Karpas-422 (cell line): ENCODE data around the gene SCLT1. TPM values are rescaled to one million over a fixed set of nuclear protein-coding genes. Genes with fewer than 3 reads are reported as not detected.

Experiments
- DNase-seq: peaks from one replicate; pipeline ENCODE4 v3.0.0-alpha.2; 2015
- H2AFZ ChIP-seq: fragments of 200-600 bp; sonication (generic); 2 replicates; pipeline ENCODE4 v1.6.1; 2014; ENCODE audit warnings: antibody characterized with exemption, low read length, mixed read lengths
- H3K27ac ChIP-seq: fragments of 200-600 bp; sonication (generic); 2 replicates; pipeline ENCODE4 v1.5.1; 2014; ENCODE audit warnings: mild to moderate bottlenecking, low read length, moderate library complexity
- H3K27me3 ChIP-seq: fragments of 200-600 bp; sonication (generic); 2 replicates; pipeline ENCODE4 v1.6.1; 2014; ENCODE audit warnings: low read length, mixed read lengths
- H3K36me3 ChIP-seq: fragments of 200-600 bp; sonication (generic); 2 replicates; pipeline ENCODE4 v1.6.1; 2014; ENCODE audit warnings: low read length, mixed read lengths; ENCODE audit not compliant: insufficient read depth
- H3K4me1 ChIP-seq: fragments of 200-600 bp; sonication (generic); 2 replicates; pipeline ENCODE4 v1.6.1; 2014; ENCODE audit warnings: mild to moderate bottlenecking, low read length, mixed read lengths
- H3K4me2 ChIP-seq: fragments of 200-600 bp; sonication (generic); 2 replicates; pipeline ENCODE4 v1.6.1; 2014; ENCODE audit warnings: low read length, low read depth, mild to moderate bottlenecking; ENCODE audit not compliant: poor library complexity, severe bottlenecking
- H3K4me3 ChIP-seq: fragments of 200-600 bp; sonication (generic); 2 replicates; pipeline ENCODE4 v1.5.1; 2014; ENCODE audit warnings: mild to moderate bottlenecking, antibody characterized with exemption, low read length, mixed read lengths
- H3K79me2 ChIP-seq: fragments of 200-600 bp; sonication (generic); 2 replicates; pipeline ENCODE4 v1.6.1; 2014; ENCODE audit warnings: mild to moderate bottlenecking, low read length, mixed read lengths
- H3K9ac ChIP-seq: fragments of 200-600 bp; sonication (generic); 2 replicates; pipeline ENCODE4 v1.6.0; 2014; ENCODE audit warnings: low read length
- H3K9me2 ChIP-seq: fragments of 200-600 bp; sonication (generic), shearing (Covaris generic); replicated peaks from 2 replicates; pipeline ENCODE4 v1.6.0; 2014; ENCODE audit warnings: mild to moderate bottlenecking, low read length, moderate library complexity; ENCODE audit not compliant: insufficient read depth
- H3K9me3 ChIP-seq: fragments of 300-700, 200-600 bp; sonication (generic); 2 replicates; pipeline ENCODE4 v1.6.1; 2014; ENCODE audit warnings: low read length, mixed read lengths
- H4K20me1 ChIP-seq: fragments of 200-600 bp; sonication (generic); 2 replicates; pipeline ENCODE4 v1.6.1; 2014; ENCODE audit warnings: mild to moderate bottlenecking, antibody characterized with exemption, low read length, low read depth; ENCODE audit not compliant: insufficient read depth
- total RNA-seq: library from RNA; depleted of rRNA; stranded (reverse); fragments of >200 nt; shearing (Covaris generic); gene quantifications from 2 replicates; pipeline ENCODE4 v1.2.3, GENCODE V29; 2014; ENCODE audit warnings: low replicate concordance

The SCLT1 gene
- total RNA-seq, 1 experiment from 2014 or later, result 79.9 TPM

DNA sequence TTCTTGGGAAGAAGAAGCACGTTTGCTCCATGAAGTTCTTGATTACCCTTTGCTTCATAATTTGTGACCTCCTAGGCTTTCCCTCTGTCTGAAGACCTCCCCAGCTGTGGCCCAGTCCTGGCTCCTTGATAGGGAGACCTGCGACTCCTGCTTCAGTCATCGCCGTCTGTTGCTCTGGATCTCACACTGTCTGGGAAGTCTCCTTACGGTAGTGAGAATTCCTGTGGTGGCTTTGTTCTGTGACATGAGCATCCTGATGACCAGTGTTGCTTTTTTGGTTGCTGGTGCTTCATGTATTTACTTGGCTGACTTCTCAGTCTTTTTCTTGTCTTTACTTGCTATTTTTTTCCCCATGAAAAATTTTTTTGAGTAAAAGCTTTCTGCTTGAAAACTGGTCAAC, 239.6 kb downstream of the SCLT1 start:
- peaks cover 85% of the 10 kb centered on the region for H3K36me3 ChIP-seq
- H3K27me3 ChIP-seq, result no peaks in the 10 kb centered on the region
- H4K20me1 ChIP-seq, result peaks cover 20% of the 10 kb centered on the region
- H3K27ac ChIP-seq, result no peak overlapping the region
- no peak for DNase-seq
- H3K4me1 ChIP-seq, result peaks cover 32% of the 10 kb centered on the region
- no peak overlapping the region for H3K4me3 ChIP-seq
- no peaks in the 10 kb centered on the region for H3K9me2 ChIP-seq
- no peak overlapping the region for H2AFZ ChIP-seq
- peaks cover 80% of the 10 kb centered on the region for H3K79me2 ChIP-seq
- no peak overlapping the region for H3K4me2 ChIP-seq
- no peaks in the 10 kb centered on the region for H3K9me3 ChIP-seq
- H3K9ac ChIP-seq, result no peak overlapping the region

GRCh38 chr4:128850252-128850651, 243.1 kb downstream of the SCLT1 start:
- Histone ChIP-seq H3K4me3 (no peak overlapping the region), H3K27me3 (no peaks in the 10 kb centered on the region), H3K9me3 (no peaks in the 10 kb centered on the region), H3K4me2 (no peak overlapping the region), H2AFZ (no peak overlapping the region), H3K36me3 (peaks cover 80% of the 10 kb centered on the region), H3K9me2 (no peaks in the 10 kb centered on the region), H3K27ac (no peak overlapping the region), H3K9ac (no peak overlapping the region), H3K4me1 (peaks cover 16% of the 10 kb centered on the region), H4K20me1 (peaks cover 18% of the 10 kb centered on the region), H3K79me2 (peaks cover 85% of the 10 kb centered on the region)
- no peak for DNase-seq

DNA sequence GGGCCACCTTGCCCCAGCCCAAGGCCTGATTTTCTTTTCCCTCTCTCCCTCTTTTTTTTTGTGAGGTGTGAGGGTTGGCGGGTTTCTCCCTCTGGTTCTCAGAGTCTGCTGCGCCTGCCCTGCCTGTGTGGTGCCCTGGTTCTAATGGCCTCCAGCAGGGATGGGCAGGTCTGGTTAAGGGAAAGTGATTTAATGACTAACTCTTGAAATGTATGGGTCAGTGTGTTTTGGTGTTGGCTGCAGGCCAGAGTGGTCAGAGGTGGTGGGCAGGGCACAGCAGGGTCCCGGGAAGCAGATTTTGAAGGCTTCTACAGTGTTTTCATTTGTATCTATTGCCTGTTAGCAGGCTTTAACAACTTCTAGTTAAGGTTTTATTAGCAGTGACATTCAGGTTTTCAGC, 244.9 kb downstream of the SCLT1 start:
- H3K4me1 ChIP-seq, result no peaks in the 10 kb centered on the region
- no peak overlapping the region for H3K27ac ChIP-seq
- H3K9me3 ChIP-seq, result no peaks in the 10 kb centered on the region
- H4K20me1 ChIP-seq, result peaks cover 30% of the 10 kb centered on the region
- peaks cover 85% of the 10 kb centered on the region for H3K79me2 ChIP-seq
- no peak overlapping the region for H2AFZ ChIP-seq
- no peaks in the 10 kb centered on the region for H3K27me3 ChIP-seq
- no peak overlapping the region for H3K4me3 ChIP-seq
- DNase-seq, result no peak
- no peaks in the 10 kb centered on the region for H3K9me2 ChIP-seq
- H3K36me3 ChIP-seq, result peaks cover 84% of the 10 kb centered on the region
- H3K9ac ChIP-seq, result no peak overlapping the region
- H3K4me2 ChIP-seq, result no peak overlapping the region

DNA sequence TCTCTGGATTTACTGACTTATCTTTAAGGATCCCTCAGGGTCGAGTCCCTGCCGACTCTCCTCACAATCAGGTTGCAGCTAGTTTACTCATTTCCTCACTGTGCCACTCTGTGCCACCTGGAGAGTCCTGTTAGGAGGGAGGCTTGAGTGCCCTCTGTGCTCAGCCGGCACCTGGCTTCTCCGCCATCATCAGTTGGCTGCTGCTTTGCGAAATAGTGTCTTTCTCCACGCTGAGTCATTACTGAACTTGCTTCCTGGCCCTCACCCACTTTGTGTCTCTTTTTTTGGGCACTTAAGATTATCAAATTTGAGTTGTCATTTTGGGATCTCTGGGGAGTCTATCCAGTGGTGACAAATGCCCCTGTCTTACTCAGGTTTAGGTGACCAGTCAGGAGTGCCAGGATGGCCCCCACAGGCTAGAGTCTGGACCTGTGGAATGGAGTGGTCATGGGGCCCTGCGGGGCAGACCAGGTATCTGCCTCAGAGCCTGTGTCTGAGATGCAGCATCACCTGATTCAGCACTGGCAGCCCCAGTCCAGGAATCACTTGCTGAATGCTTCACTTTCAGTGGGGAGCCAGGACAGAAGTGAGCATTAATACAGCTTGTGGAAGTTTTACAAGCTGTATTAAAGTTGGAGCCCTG, 246.1 kb downstream of the SCLT1 start:
- no peak overlapping the region for H3K9ac ChIP-seq
- DNase-seq, result no peak
- no peaks in the 10 kb centered on the region for H3K9me3 ChIP-seq
- H3K4me2 ChIP-seq, result no peak overlapping the region
- H4K20me1 ChIP-seq, result peaks cover 41% of the 10 kb centered on the region
- no peaks in the 10 kb centered on the region for H3K4me1 ChIP-seq
- H3K79me2 ChIP-seq, result peaks cover 87% of the 10 kb centered on the region
- H3K27ac ChIP-seq, result no peak overlapping the region
- no peaks in the 10 kb centered on the region for H3K27me3 ChIP-seq
- H3K9me2 ChIP-seq, result no peaks in the 10 kb centered on the region
- peaks cover 83% of the 10 kb centered on the region for H3K36me3 ChIP-seq
- H3K4me3 ChIP-seq, result no peak overlapping the region
- H2AFZ ChIP-seq, result no peak overlapping the region

DNA sequence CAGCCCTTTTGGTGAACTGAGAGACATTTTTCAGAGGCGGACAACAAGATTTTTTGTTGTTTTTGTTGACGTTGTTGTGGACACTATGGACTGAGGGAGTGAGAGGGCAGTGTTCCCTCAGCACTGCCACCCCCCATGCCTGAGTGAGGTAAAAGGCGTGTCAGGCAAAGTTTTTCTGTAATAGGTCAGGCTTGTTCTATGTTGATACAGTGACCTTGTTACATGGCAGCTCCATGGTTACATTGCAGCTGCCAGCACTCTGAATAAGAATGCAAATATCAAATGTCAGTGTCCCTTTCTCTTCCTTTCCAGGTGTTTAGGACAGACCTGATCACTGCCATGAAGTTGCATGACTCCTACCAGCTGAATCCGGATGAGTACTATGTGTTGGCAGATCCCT, 247.3 kb downstream of the SCLT1 start:
- H3K4me2 ChIP-seq, result no peak overlapping the region
- no peak overlapping the region for H2AFZ ChIP-seq
- H3K27ac ChIP-seq, result no peak overlapping the region
- DNase-seq, result no peak
- peaks cover 82% of the 10 kb centered on the region for H3K36me3 ChIP-seq
- no peaks in the 10 kb centered on the region for H3K9me3 ChIP-seq
- H3K4me1 ChIP-seq, result no peaks in the 10 kb centered on the region
- no peak overlapping the region for H3K4me3 ChIP-seq
- H3K9ac ChIP-seq, result no peak overlapping the region
- H4K20me1 ChIP-seq, result peaks cover 41% of the 10 kb centered on the region
- no peaks in the 10 kb centered on the region for H3K9me2 ChIP-seq
- no peaks in the 10 kb centered on the region for H3K27me3 ChIP-seq
- H3K79me2 ChIP-seq, result peaks cover 92% of the 10 kb centered on the region

DNA sequence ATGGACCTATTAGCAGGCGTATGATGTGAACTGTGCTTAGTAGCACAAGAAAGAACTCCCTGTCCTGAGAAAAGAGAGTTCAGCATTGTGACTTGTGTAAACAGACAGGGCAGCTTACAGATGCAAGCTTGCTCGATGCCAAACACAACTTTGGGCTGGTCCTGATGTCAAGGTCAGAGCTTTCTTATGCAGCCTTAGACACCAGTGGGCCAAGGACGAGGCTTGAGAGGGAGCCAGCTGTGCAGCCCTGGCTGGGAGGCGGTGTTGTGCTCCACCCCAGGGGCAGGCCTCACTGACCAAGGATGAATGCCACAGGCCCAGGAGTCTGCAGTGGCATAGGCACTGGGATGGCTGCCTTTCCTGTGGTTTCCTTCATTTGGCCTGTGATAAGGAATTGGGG, 248.4 kb downstream of the SCLT1 start:
- Histone ChIP-seq H3K27me3 (no peaks in the 10 kb centered on the region), H3K9ac (no peak overlapping the region), H3K9me2 (no peaks in the 10 kb centered on the region), H3K79me2 (peaks cover 94% of the 10 kb centered on the region), H3K9me3 (no peaks in the 10 kb centered on the region), H3K4me1 (no peaks in the 10 kb centered on the region), H4K20me1 (peaks cover 40% of the 10 kb centered on the region), H3K4me3 (no peak overlapping the region), H3K4me2 (no peak overlapping the region), H3K36me3 (peaks cover 83% of the 10 kb centered on the region), H3K27ac (no peak overlapping the region), H2AFZ (no peak overlapping the region)
- DNase-seq, result no peak

- no peak overlapping the region for H2AFZ ChIP-seq
- no peak overlapping the region for H3K27ac ChIP-seq
- DNase-seq, result no peak
- no peak overlapping the region for H3K9ac ChIP-seq
- no peak overlapping the region for H3K4me3 ChIP-seq
- peaks cover 40% of the 10 kb centered on the region for H4K20me1 ChIP-seq
- H3K27me3 ChIP-seq, result no peaks in the 10 kb centered on the region
- H3K4me1 ChIP-seq, result peaks cover 32% of the 10 kb centered on the region
- no peak overlapping the region for H3K4me2 ChIP-seq
- H3K9me2 ChIP-seq, result no peaks in the 10 kb centered on the region
- peaks cover 86% of the 10 kb centered on the region for H3K36me3 ChIP-seq
- H3K9me3 ChIP-seq, result no peaks in the 10 kb centered on the region
- H3K79me2 ChIP-seq, result peaks cover 100% of the 10 kb centered on the region
Measured at GRCh38 chr4:128841402-128841801, 251.9 kb downstream of the SCLT1 start.

- H4K20me1 ChIP-seq, result peaks cover 41% of the 10 kb centered on the region
- DNase-seq, result no peak
- H3K27ac ChIP-seq, result no peak overlapping the region
- H3K4me3 ChIP-seq, result no peak overlapping the region
- peaks cover 80% of the 10 kb centered on the region; the same call in 1 of the 2 replicates for H3K36me3 ChIP-seq
- no peak overlapping the region for H3K9ac ChIP-seq
- H3K9me3 ChIP-seq, result no peaks in the 10 kb centered on the region
- peaks cover 99% of the 10 kb centered on the region for H3K79me2 ChIP-seq
- no peak overlapping the region for H3K4me2 ChIP-seq
- no peaks in the 10 kb centered on the region for H3K9me2 ChIP-seq
- no peaks in the 10 kb centered on the region for H3K27me3 ChIP-seq
- H2AFZ ChIP-seq, result no peak overlapping the region
- peaks cover 32% of the 10 kb centered on the region for H3K4me1 ChIP-seq
Measured at GRCh38 chr4:128840711-128841318, 252.5 kb downstream of the SCLT1 start.
